AG20443 (cell line): ENCODE results near the gene SNED1.

Experiments used
- DNase-seq: peaks from one replicate; pipeline ENCODE4 v3.0.0; 2012; ENCODE audit warnings: low spot score, mixed read lengths

SNED1 gene

DNA sequence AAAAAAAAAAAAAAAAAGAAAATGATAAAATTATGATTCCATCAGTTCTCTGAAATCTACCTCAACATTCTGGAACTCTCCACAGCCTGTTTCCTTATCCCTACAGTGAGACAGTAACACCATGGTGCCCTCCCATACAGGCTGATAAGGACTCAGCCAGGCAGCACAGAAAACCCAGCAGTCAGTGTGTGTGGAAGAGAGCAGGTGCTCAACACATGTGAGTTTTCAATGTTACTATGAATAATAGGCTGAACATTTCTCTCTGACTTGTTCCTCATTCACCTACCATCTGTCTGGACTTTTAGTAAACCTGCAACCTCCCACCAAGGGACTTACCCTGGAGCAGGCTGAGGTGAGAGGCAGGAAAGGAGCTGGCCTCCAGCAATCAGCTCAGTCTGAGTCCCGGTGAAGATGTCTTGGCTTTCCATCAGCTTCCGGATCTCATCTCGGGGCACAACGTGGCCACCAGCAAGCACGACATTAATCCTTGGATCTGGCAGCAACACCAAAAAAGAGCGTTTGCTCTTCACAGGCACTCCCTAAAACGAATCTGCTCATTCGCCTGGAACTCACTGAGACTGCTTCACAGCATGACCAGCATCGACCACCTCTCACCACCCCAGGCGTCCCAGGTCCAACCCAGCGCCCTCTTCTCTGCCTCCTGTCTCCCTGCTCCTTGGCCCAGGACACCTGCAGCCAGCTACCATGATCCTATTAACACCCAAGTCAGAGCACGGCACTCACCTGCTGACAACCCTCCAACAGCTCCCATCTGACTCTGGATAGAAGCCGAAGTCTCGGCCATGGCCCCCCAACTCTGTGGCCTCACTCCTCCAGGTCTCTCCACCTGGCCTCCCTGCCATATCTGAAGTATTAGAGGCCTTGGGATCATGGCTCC lies 134.4 kb downstream of the SNED1 start:
- DNase-seq = no peak

DNA sequence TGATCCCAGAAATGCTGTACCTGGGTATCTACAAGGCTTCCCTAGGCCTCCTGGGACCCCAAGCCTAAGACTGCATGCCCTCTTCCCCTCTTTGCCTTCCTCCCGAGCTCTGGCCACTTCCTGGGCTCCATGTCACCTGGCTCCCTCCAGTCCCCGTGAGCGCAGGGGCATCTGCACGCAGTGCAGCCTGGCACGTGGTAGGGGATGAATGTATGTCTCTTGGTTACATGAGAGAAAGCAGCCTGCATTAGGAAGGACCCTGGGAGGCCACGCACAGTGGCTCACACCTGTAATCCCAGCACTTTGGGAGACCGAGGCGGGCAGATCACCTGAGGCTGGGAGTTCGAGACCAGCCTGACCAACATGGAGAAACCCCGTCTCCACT lies 135.0 kb downstream of the SNED1 start:
- no peak for DNase-seq

DNA sequence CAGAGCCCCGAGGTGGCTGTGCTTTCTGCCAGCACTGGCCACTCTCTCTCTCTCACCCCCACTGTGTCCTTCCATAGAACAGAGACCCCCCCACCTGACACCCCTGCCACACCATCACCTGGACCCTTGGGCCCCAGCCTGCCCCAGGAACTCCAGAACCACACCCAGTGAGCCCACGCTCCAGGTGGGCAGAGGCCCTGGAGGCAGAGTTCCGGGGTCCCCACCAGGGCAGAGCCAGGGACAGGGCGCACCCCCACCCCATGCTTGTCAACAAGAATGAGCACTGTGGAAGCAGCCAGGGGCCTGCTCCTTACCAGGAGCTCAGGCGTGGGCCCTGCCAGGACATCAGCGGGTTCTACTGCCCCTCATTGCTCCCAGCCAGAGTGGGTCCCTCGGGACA lies 136.3 kb downstream of the SNED1 start:
- DNase-seq = no peak

DNA sequence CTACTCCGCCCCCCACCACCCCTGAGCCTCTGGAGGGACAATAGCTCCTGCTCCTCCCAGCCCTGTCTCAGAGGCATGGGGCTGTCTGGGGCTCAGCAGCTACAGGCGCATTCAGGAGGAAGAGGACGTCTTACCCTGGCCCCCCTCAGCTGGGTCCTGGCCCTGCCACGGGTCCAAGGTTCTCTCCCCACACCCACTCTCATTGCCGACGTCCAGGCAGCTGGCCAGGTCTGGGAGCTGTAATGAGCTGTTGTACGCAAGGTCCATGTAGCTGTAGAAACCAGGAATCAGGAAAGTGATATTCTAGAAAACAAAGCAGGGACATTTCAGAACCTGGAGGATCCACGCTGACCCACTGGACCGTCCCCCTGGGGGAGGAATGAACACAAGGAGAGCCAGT lies 137.3 kb downstream of the SNED1 start:
- DNase-seq = no peak

DNA sequence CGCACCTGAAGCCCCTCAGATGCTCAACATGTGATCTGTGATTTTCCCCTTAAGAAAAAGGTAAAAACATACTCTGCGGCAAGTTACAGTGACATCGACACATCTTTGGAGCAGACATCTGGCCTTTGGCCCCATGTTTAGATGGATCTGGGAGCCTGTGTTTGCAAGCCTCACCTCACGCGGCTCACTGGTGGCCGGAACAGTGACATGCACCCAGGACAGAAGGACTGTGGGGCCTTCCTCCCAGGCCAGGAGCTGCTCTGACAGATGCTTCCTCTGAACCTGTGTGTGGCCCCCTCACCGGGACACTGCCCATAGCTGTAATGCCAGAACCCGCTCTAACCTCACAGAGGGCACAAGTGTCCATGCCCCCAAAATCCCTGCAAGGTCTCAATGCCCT lies 137.8 kb downstream of the SNED1 start:
- DNase-seq = no peak

DNA sequence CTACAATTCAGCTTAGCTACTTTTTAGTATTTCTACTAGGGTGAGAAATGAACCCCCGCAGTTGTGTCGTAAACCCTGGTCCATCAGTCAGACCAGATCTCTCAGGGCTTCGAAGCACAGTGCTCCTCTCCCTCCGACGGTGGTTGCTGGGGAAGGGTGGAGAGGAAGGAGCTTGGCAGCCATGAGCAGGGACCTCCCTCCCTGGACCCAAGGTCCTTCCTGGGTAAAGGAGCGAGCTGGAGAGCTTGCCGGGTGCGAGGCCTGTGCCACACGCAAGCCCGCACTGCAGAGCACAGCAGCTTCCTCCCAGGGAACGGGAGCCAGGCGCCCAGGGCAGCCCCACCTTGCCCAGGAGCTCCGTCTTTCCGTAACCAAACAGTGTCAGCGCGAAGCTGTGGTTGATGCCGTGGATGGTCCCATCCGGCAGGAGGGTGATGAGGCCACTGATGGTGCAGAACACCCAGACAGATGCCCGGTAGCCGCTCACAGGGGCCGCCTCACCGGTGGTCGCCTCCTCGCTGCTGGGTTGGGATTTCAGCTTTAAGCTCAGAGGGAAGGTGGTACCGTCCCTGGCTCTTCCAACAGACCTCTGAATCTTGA lies 138.3 kb downstream of the SNED1 start:
- no peak for DNase-seq

DNA sequence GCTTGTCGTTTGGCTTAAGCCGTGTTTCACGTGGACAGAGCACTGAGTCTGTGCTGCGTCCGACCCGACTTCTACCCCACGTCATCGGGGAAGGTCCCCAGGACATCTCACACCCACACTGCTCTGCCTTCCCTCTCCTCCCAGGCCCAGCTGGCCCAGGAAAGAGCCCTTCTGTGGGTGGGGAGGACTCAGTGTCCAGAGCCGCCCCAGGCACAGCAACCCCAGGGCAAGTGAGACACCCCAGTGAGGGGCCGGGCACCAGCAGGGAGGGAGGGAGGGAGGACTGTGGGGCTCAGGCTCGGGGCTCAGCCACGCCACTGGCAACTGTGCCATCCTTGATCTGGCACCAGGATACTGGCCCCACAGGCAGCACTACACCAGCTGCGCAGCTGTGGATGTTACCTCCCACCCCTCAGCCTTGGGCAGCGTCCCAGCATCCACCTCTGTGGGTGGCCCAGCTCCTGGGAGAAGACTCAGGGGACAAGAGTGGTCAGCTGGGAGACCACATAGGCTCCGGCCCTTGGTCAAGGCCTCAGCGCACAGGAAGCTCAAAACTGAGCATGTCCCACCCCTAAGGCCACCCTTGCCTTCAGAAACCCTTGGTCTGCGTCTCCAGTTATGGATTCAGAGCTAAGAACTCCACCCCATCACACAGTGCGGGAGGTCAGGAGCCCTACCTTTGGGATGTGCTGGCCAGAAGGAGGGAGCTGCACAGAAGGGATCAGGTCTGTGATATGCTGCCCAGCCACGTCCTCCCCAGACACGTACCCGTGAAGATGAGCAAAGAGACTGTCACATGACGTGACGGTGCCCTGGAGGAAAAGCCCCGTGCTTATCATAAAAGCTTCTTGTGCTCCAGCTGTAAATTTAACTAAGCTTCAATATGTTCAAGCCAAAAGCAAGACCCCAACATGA lies 139.1 kb downstream of the SNED1 start:
- no peak for DNase-seq

DNA sequence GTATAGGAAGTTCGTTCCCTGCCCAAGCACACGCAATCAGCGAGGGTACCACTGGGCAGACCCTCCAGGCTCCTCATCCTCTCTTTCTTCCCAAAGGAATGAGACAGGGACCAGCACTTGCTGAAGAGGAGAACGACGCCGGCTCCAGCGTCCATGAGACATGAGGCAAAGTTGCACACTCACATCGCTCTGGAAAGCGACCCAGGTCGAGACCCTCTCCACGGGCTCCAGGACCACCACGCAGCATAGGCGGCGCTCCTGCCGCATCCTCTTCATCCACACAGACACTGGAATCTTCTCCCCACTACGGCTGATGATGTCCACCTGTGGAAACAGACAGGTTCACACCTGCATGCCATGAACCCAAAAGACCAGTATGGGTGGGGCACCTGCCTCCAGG lies 140.1 kb downstream of the SNED1 start:
- no peak for DNase-seq

DNA sequence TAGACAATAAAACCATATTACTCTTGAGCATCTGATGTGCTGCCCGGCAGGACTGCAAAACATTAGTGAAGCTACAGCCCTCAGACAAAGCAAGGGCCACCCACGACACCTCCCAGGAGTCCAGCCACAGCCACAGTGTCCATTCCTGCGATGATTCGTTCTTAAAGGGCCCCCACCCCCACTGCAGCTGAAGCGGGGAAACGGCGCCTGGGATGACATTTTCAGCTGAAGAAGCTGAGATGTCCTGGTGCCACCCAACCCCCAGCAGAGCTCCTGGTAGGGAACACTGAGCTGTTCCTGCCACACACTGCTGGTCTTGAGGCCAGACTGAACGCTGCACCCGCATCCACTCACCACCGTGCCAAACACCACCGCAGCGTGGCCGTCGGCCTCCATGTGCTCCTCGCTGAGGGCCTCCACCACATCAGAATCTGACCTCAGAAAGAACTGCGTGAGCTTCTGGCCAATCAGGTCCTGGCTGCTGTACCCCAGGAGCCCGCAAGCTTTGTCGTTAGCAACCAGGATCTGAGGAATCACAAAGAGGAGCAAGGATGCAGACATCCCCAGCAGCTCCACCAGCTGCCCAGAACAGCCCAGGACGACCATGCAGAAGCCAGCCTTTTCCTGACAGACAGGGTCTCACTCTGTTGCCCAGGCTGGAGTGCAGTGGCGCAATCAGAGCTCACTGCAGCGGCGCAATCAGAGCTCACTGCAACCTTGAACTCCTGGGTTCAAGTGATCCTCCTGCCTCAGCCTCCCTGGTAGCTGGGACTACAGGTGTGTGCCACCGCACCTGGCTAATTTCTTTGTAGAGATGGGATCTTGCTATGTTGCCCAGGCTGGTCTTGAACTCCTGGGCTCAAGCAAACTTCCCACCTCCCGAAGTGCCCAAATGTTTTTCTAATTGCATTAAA lies 141.4 kb downstream of the SNED1 start:
- DNase-seq = no peak

DNA sequence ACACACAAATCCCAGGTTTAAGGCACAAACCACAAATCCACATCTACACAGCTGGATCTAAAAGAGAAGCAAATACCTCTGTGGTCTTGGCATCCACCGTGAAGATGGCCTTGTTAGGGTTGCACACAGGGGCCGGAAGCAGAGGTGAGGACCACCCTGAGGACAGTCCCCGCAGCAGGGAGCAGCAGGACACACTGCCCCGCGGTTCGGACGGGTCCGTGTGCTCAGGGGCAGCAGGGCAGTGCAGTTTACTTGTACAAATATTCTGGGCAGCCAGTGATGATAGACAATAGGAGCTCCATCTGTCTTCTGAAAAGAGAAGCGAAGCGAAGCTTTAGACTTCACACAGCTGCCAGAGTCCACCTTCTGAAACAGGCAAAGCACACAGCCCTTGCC lies 142.0 kb downstream of the SNED1 start:
- DNase-seq = no peak

DNA sequence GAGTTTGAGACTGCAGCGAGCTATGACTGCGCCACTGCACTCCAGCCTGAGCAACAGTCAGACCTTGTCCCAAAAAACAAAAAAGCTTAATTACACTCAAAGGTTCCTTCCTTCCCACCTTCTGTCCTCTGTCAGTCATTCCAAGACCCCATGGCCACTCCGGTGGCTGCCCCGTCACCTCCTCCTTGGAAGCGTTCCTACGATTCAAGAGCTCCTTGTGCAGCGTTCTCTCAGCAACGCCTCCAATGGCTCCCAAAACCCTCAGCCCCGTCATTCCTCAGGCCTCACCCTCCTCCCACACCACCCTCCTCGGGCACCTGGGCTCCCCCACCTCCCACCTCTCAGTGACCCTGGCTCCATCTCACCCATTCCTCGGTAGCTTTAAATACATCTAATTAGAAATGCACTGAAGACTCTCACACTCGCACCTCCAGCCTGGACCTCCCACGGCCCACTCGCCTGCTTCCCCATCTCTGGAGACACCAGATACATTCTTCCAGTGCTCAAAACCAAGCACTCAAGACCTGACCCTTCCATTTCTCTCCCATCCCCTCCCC lies 142.9 kb downstream of the SNED1 start:
- DNase-seq = no peak

DNA sequence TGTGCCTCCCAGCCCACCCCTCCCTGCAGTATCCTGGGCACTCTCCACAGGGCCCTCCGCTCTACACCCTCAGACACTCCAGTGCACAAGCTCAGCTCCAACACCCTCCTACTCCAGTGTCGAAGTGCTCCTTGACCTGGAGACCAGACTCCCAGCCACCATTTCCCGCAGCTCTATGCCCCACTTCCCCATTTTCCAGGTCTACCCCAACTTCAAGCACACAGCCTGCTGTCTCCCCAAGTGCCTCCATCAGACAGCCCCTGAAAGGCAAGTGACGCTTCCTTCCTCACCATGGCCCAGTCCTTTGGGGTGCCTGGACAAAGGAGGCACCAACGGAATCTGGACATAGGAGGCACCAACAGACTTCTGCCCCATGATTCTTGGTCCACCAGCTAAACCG lies 143.6 kb downstream of the SNED1 start:
- DNase-seq = no peak

DNA sequence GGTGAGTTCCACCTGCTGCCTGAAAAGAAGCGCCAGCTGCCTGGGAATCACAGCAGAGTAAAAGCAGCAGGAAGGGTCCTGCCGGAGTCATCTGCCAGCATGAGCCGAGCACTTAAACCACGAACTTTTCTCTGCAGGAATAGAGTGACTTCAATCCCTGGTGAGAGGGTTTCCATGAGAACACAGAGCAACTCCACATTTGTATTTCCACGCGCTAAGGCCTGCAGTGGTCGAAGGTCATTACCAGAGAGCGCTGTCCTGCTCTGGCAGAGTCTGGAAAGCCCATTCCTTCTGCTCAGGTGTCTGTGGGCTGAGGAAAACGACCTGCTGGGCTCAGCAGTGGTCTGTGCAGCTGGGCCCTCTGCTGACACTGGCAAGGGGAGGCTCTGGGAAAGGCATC lies 144.2 kb downstream of the SNED1 start:
- DNase-seq = no peak
